Measurements from ENCODE around the gene TRIM37. TPM values are rescaled to one million over a fixed set of nuclear protein-coding genes. Genes with fewer than 3 reads are reported as not detected.
A peak's percentile ranks its signal among the peaks of the same experiment; 100 is the strongest.

TRIM37 gene
- polyA plus RNA-seq, 1 donor from 2014 or later = 7.9 TPM

GRCh38 chr17:59028328-59028727 lies 78.4 kb downstream of the TRIM37 start:
- no peak overlapping the region for H3K27ac Mint-ChIP-seq
- H3K36me3 Mint-ChIP-seq = no peaks in the 10 kb centered on the region
- no peaks in the 10 kb centered on the region for H3K27me3 Mint-ChIP-seq
- peaks cover 3 to 8% (median 7%) of the 10 kb centered on the region in 3 donors for H3K4me1 Mint-ChIP-seq
- no peak overlapping the region for H3K4me3 Mint-ChIP-seq
- no peaks in the 10 kb centered on the region for H3K9me3 Mint-ChIP-seq

GRCh38 chr17:59027750-59028149 lies 78.9 kb downstream of the TRIM37 start:
- Mint-ChIP-seq H3K27ac (peak overlapping the region in 1 of 3 donors; percentile 87), H3K4me1 (peaks cover 3 to 8% (median 7%) of the 10 kb centered on the region in 3 donors), H3K36me3 (no peaks in the 10 kb centered on the region), H3K4me3 (no peak overlapping the region), H3K9me3 (no peaks in the 10 kb centered on the region), H3K27me3 (no peaks in the 10 kb centered on the region)

GRCh38 chr17:59026176-59026939 lies 80.3 kb downstream of the TRIM37 start:
- Mint-ChIP-seq H3K4me3 (no peak overlapping the region), H3K9me3 (no peaks in the 10 kb centered on the region), H3K27ac (peak overlapping the region in 1 of 3 donors; percentile 71)

GRCh38 chr17:59024916-59025315 lies 81.8 kb downstream of the TRIM37 start:
- H3K9me3 Mint-ChIP-seq = no peaks in the 10 kb centered on the region
- no peak overlapping the region for H3K27ac Mint-ChIP-seq
- no peaks in the 10 kb centered on the region for H3K27me3 Mint-ChIP-seq
- H3K36me3 Mint-ChIP-seq = peaks cover 9% of the 10 kb centered on the region
- H3K4me1 Mint-ChIP-seq = peaks cover 6 to 8% (median 7%) of the 10 kb centered on the region in 3 donors
- H3K4me3 Mint-ChIP-seq = no peak overlapping the region

More at GRCh38 chr17:59026176-59026939, 80.3 kb downstream of the TRIM37 start:
- Mint-ChIP-seq H3K4me1 (peaks cover 4 to 8% (median 7%) of the 10 kb centered on the region in 3 donors), H3K36me3 (peaks cover 2% of the 10 kb centered on the region), H3K27me3 (no peaks in the 10 kb centered on the region)

GRCh38 chr17:59018019-59018418 lies 88.7 kb downstream of the TRIM37 start:
- Mint-ChIP-seq H3K4me1 (peaks cover 0 to 3% (median 0%) of the 10 kb centered on the region in 3 donors), H3K27me3 (no peaks in the 10 kb centered on the region), H3K27ac (no peak overlapping the region), H3K9me3 (no peaks in the 10 kb centered on the region), H3K36me3 (peaks cover 15% of the 10 kb centered on the region), H3K4me3 (no peak overlapping the region)

GRCh38 chr17:59011975-59012374 lies 94.7 kb downstream of the TRIM37 start:
- Mint-ChIP-seq H3K36me3 (peaks cover 5% of the 10 kb centered on the region), H3K27me3 (no peaks in the 10 kb centered on the region), H3K4me3 (no peak overlapping the region), H3K9me3 (no peaks in the 10 kb centered on the region), H3K27ac (peak overlapping the region in 1 of 3 donors; percentile 27), H3K4me1 (no peaks in the 10 kb centered on the region)

GRCh38 chr17:59010026-59010425 lies 96.7 kb downstream of the TRIM37 start:
- H3K4me1 Mint-ChIP-seq = no peaks in the 10 kb centered on the region
- H3K27ac Mint-ChIP-seq = no peak overlapping the region
- H3K36me3 Mint-ChIP-seq = peaks cover 5% of the 10 kb centered on the region
- H3K9me3 Mint-ChIP-seq = no peaks in the 10 kb centered on the region
- H3K4me3 Mint-ChIP-seq = no peak overlapping the region
- no peaks in the 10 kb centered on the region for H3K27me3 Mint-ChIP-seq

GRCh38 chr17:59008737-59009136 lies 97.9 kb downstream of the TRIM37 start:
- no peaks in the 10 kb centered on the region for H3K27me3 Mint-ChIP-seq
- H3K27ac Mint-ChIP-seq = no peak overlapping the region
- H3K9me3 Mint-ChIP-seq = no peaks in the 10 kb centered on the region
- peaks cover 5 to 9% (median 5%) of the 10 kb centered on the region in 3 donors for H3K4me1 Mint-ChIP-seq
- peaks cover 1% of the 10 kb centered on the region for H3K36me3 Mint-ChIP-seq
- H3K4me3 Mint-ChIP-seq = no peak overlapping the region

GRCh38 chr17:59007995-59008394 lies 98.7 kb downstream of the TRIM37 start:
- Mint-ChIP-seq H3K4me3 (no peak overlapping the region), H3K27ac (peak overlapping the region in 1 of 3 donors; percentile 88), H3K9me3 (no peaks in the 10 kb centered on the region), H3K27me3 (no peaks in the 10 kb centered on the region), H3K36me3 (peaks cover 1% of the 10 kb centered on the region), H3K4me1 (peaks cover 5 to 9% (median 5%) of the 10 kb centered on the region in 3 donors)

- Mint-ChIP-seq H3K27me3 (no peaks in the 10 kb centered on the region), H3K4me1 (peaks cover 13 to 24% (median 18%) of the 10 kb centered on the region in 3 donors), H3K36me3 (peaks cover 1% of the 10 kb centered on the region), H3K9me3 (no peaks in the 10 kb centered on the region), H3K4me3 (peak overlapping the region in 2 of 4 donors; percentile 9 to 61), H3K27ac (peak overlapping the region; percentile 65 to 89 (median 88))
These were observed 102.2 kb downstream of the TRIM37 start for GRCh38 chr17:59004338-59005111.

- Mint-ChIP-seq H3K4me1 (peaks cover 13 to 26% (median 19%) of the 10 kb centered on the region in 3 donors), H3K4me3 (no peak overlapping the region), H3K36me3 (peaks cover 1% of the 10 kb centered on the region), H3K9me3 (no peaks in the 10 kb centered on the region), H3K27ac (peak overlapping the region in 1 of 3 donors; percentile 65), H3K27me3 (no peaks in the 10 kb centered on the region)
These were observed 102.8 kb downstream of the TRIM37 start for GRCh38 chr17:59003860-59004259.

GRCh38 chr17:59002848-59003247 lies 103.8 kb downstream of the TRIM37 start:
- H3K27me3 Mint-ChIP-seq = no peaks in the 10 kb centered on the region
- H3K4me3 Mint-ChIP-seq = peak overlapping the region in 1 of 4 donors; percentile 41
- peak overlapping the region in 2 of 3 donors; percentile 59 to 68 for H3K27ac Mint-ChIP-seq
- H3K36me3 Mint-ChIP-seq = peaks cover 1% of the 10 kb centered on the region
- H3K4me1 Mint-ChIP-seq = peaks cover 19 to 26% (median 19%) of the 10 kb centered on the region in 3 donors
- no peaks in the 10 kb centered on the region for H3K9me3 Mint-ChIP-seq

GRCh38 chr17:59002126-59002525 lies 104.6 kb downstream of the TRIM37 start:
- peaks cover 19 to 26% (median 20%) of the 10 kb centered on the region in 3 donors for H3K4me1 Mint-ChIP-seq
- peak overlapping the region in 3 of 4 donors; percentile 17 to 95 (median 82) for H3K4me3 Mint-ChIP-seq
- no peaks in the 10 kb centered on the region for H3K9me3 Mint-ChIP-seq
- no peaks in the 10 kb centered on the region for H3K27me3 Mint-ChIP-seq
- peak overlapping the region; percentile 95 to 99 (median 99) for H3K27ac Mint-ChIP-seq
- peaks cover under 1% of the 10 kb centered on the region for H3K36me3 Mint-ChIP-seq

- H3K27ac Mint-ChIP-seq = peak overlapping the region; percentile 95 to 99 (median 99)
- no peaks in the 10 kb centered on the region for H3K36me3 Mint-ChIP-seq
- peaks cover 19 to 26% (median 20%) of the 10 kb centered on the region in 3 donors for H3K4me1 Mint-ChIP-seq
- no peaks in the 10 kb centered on the region for H3K9me3 Mint-ChIP-seq
- H3K4me3 Mint-ChIP-seq = peak overlapping the region; percentile 82 to 95 (median 91)
- no peaks in the 10 kb centered on the region for H3K27me3 Mint-ChIP-seq
These were observed 105.4 kb downstream of the TRIM37 start for GRCh38 chr17:59001158-59001814.

GRCh38 chr17:59000022-59000421 lies 106.7 kb downstream of the TRIM37 start:
- no peaks in the 10 kb centered on the region for H3K27me3 Mint-ChIP-seq
- H3K4me3 Mint-ChIP-seq = peak overlapping the region in 3 of 4 donors; percentile 37 to 58 (median 54)
- H3K9me3 Mint-ChIP-seq = no peaks in the 10 kb centered on the region
- peaks cover 19 to 26% (median 20%) of the 10 kb centered on the region in 3 donors for H3K4me1 Mint-ChIP-seq
- H3K27ac Mint-ChIP-seq = peak overlapping the region in 1 of 3 donors; percentile 77
- peaks cover 2% of the 10 kb centered on the region for H3K36me3 Mint-ChIP-seq

Measured in IgD-negative memory B cell (primary cell).